H9 (cell line): ENCODE data around the gene PEMT. TPM values are rescaled to one million over a fixed set of nuclear protein-coding genes. Genes with fewer than 3 reads are reported as not detected.

Experiments used
- DNase-seq: peaks from one replicate; pipeline ENCODE4 v3.0.0-alpha.2; 2017
- H2AFZ ChIP-seq: one replicate; pipeline ENCODE4 v1.6.1; 2013; ENCODE audit warnings: mild to moderate bottlenecking, low read length, control low read depth, moderate library complexity
- H2AK5ac ChIP-seq: 2 replicates; pipeline ENCODE4 v1.6.1; 2013; ENCODE audit warnings: low read length, control low read depth, mixed read lengths; ENCODE audit not compliant: insufficient read length
- H2BK120ac ChIP-seq: one replicate; pipeline ENCODE4 v1.6.1; 2013; ENCODE audit warnings: low read depth, mild to moderate bottlenecking, low read length, control low read depth, inconsistent platforms; ENCODE audit not compliant: poor library complexity, severe bottlenecking
- H2BK12ac ChIP-seq: 2 replicates; pipeline ENCODE4 v1.6.1; 2013; ENCODE audit warnings: low read length, control low read depth, mixed read lengths, low read depth; ENCODE audit not compliant: insufficient read length
- H2BK15ac ChIP-seq: 2 replicates; pipeline ENCODE4 v1.6.1; 2013; ENCODE audit warnings: low read depth, low read length, control low read depth
- H2BK20ac ChIP-seq: one replicate; pipeline ENCODE4 v1.6.1; 2013; ENCODE audit warnings: low read depth, mild to moderate bottlenecking, low read length, control low read depth, inconsistent platforms; ENCODE audit not compliant: poor library complexity, severe bottlenecking
- H2BK5ac ChIP-seq: 2 replicates; pipeline ENCODE4 v1.6.1; 2013; ENCODE audit warnings: low read length, control low read depth, mixed read lengths; ENCODE audit not compliant: insufficient read length
- H3K14ac ChIP-seq: 2 replicates; pipeline ENCODE4 v1.6.1; 2013; ENCODE audit warnings: low read length, control low read depth; ENCODE audit not compliant: insufficient read depth
- H3K18ac ChIP-seq: 2 replicates; pipeline ENCODE4 v1.6.1; 2013; ENCODE audit warnings: low read depth, mild to moderate bottlenecking, mixed read lengths, low read length, control low read depth; ENCODE audit not compliant: insufficient read length
- H3K23ac ChIP-seq: 2 replicates; pipeline ENCODE4 v1.6.1; 2013; ENCODE audit warnings: low read length, control low read depth, mixed read lengths, low read depth; ENCODE audit not compliant: insufficient read length
- H3K23me2 ChIP-seq: 2 replicates; pipeline ENCODE4 v1.6.1; 2013; ENCODE audit warnings: low read depth, mild to moderate bottlenecking, mixed read lengths, low read length, control low read depth; ENCODE audit not compliant: insufficient read length, poor library complexity, severe bottlenecking
- H3K27ac ChIP-seq: 2 replicates; pipeline ENCODE4 v1.5.1; 2013; ENCODE audit warnings: low read length, control low read depth, mixed read lengths, low read depth; ENCODE audit not compliant: insufficient read length
- H3K27me3 ChIP-seq: 2 replicates; pipeline ENCODE4 v1.6.1; 2013; ENCODE audit warnings: low read length, control low read depth, inconsistent platforms; ENCODE audit not compliant: insufficient read depth
- H3K4ac ChIP-seq: 2 replicates; pipeline ENCODE4 v1.6.1; 2013; ENCODE audit warnings: low read depth, mild to moderate bottlenecking, control low read depth, inconsistent platforms, low read length, moderate library complexity
- H3K4me1 ChIP-seq: 2 replicates; pipeline ENCODE4 v1.6.1; 2013; ENCODE audit warnings: low read length, control low read depth, inconsistent platforms; ENCODE audit not compliant: insufficient read depth
- H3K4me2 ChIP-seq: 2 replicates; pipeline ENCODE4 v1.6.1; 2013; ENCODE audit warnings: low read length, control low read depth, mixed read lengths; ENCODE audit not compliant: insufficient read length, insufficient read depth
- H3K56ac ChIP-seq: 2 replicates; pipeline ENCODE4 v1.6.1; 2013; ENCODE audit warnings: low read depth, mild to moderate bottlenecking, mixed read lengths, low read length, control low read depth; ENCODE audit not compliant: insufficient read length
- H3K79me1 ChIP-seq: 2 replicates; pipeline ENCODE4 v1.6.1; 2013; ENCODE audit warnings: low read depth, mild to moderate bottlenecking, moderate library complexity, low read length, control low read depth, inconsistent platforms; ENCODE audit not compliant: insufficient read depth, poor library complexity, severe bottlenecking
- H3K79me2 ChIP-seq: 2 replicates; pipeline ENCODE4 v1.6.1; 2013; ENCODE audit warnings: low read length, control low read depth, inconsistent platforms; ENCODE audit not compliant: insufficient read depth
- H3K9ac ChIP-seq: 2 replicates; pipeline ENCODE4 v1.6.1; 2013; ENCODE audit warnings: low read length, control low read depth, mixed read lengths; ENCODE audit not compliant: insufficient read length; ENCODE audit errors: extremely low read depth
- H3K9me3 ChIP-seq: one replicate; pipeline ENCODE4 v1.6.1; 2013; ENCODE audit warnings: low read depth, low read length, inconsistent platforms; ENCODE audit not compliant: control insufficient read depth
- H3T11ph ChIP-seq: one replicate; pipeline ENCODE4 v1.6.1; 2013; ENCODE audit warnings: mild to moderate bottlenecking, low read length, control low read depth, inconsistent platforms
- H4K20me1 ChIP-seq: one replicate; pipeline ENCODE4 v1.6.1; 2013; ENCODE audit not compliant: control insufficient read depth, insufficient read length, insufficient read depth
- H4K5ac ChIP-seq: 2 replicates; pipeline ENCODE4 v1.6.1; 2013; ENCODE audit warnings: low read depth, mild to moderate bottlenecking, mixed read lengths, low read length, control low read depth; ENCODE audit not compliant: insufficient read length
- H4K8ac ChIP-seq: replicated peaks from 2 replicates; pipeline ENCODE4 v1.6.1; 2013; ENCODE audit warnings: low read length, control low read depth, mixed read lengths, low read depth; ENCODE audit not compliant: insufficient read length
- H4K91ac ChIP-seq: 2 replicates; pipeline ENCODE4 v1.6.1; 2013; ENCODE audit warnings: low read depth, mild to moderate bottlenecking, moderate library complexity, mixed read lengths, low read length, control low read depth; ENCODE audit not compliant: insufficient read length
- H3K27ac Mint-ChIP-seq, 3 experiments: 2 replicates in 2 of 3; 3 replicates in 1 of 3; pipeline ENCODE4 v1.8.0; 2020 to 2021; ENCODE audit warnings: mixed read lengths in 3 of 3, mild to moderate bottlenecking in 1 of 3, moderate library complexity in 1 of 3
- H3K27me3 Mint-ChIP-seq: 2 replicates; pipeline ENCODE4 v1.8.0; 2021; ENCODE audit warnings: low read depth, mild to moderate bottlenecking, moderate library complexity, mixed read lengths
- H3K36me3 Mint-ChIP-seq, 3 experiments: 2 replicates in 2 of 3; 3 replicates in 1 of 3; pipeline ENCODE4 v1.8.0; 2020 to 2021; ENCODE audit warnings: low read depth in 3 of 3, mixed read lengths in 3 of 3; ENCODE audit not compliant: insufficient read depth in 1 of 3
- H3K4me1 Mint-ChIP-seq, 2 experiments: 2 replicates each; pipeline ENCODE4 v1.8.0; 2020; ENCODE audit warnings: mixed read lengths in 2 of 2
- H3K4me3 Mint-ChIP-seq, 2 experiments: 2 replicates in 1 of 2; 3 replicates in 1 of 2; pipeline ENCODE4 v1.8.0; 2020 to 2021; ENCODE audit warnings: mild to moderate bottlenecking in 2 of 2, mixed read lengths in 2 of 2, moderate library complexity in 1 of 2
- H3K9me3 Mint-ChIP-seq, 2 experiments: 2 replicates in 1 of 2; 3 replicates in 1 of 2; pipeline ENCODE4 v1.8.0; 2020; ENCODE audit warnings: mild to moderate bottlenecking in 2 of 2, mixed read lengths in 2 of 2, moderate library complexity in 1 of 2
- CTCF ChIP-seq: fragments of 200-600 bp; sonication (generic); conservative IDR thresholded peaks from 3 replicates; pipeline ENCODE4 v1.8.0; 2021; ENCODE audit warnings: antibody characterized with exemption, mild to moderate bottlenecking
- WGBS: extraction: QIAGEN DNeasy Blood & Tissue Kit; methylation state at CpG from one replicate; pipeline ENCODE4 v1.1.7; 2013; ENCODE audit warnings: missing lambda C conversion rate, low lambda C conversion rate, mixed read lengths; ENCODE audit not compliant: insufficient read length; ENCODE audit errors: extremely low coverage; 5-methylcytosine and 5-hydroxymethylcytosine counted together
- total RNA-seq: library from RNA; stranded (reverse); gene quantifications from 2 replicates; pipeline ENCODE4 v1.2.1, GENCODE V29; 2021

Gene PEMT
- total RNA-seq, 1 experiment from 2014 or later, result 63.2 TPM

- H3K27ac ChIP-seq, result no peak overlapping the region
- no peak overlapping the region for H3K4ac ChIP-seq
- no peak for DNase-seq
- no peaks in the 10 kb centered on the region for H3K9me3 ChIP-seq
- peaks cover 6 to 7% of the 10 kb centered on the region in 2 experiments; a peak in 4 of 5 replicates for H3K9me3 Mint-ChIP-seq
- H3K4me3 Mint-ChIP-seq, result no peak overlapping the region
- no peak overlapping the region for H3T11ph ChIP-seq
- H3K56ac ChIP-seq, result no peak overlapping the region
- no peak overlapping the region for H4K91ac ChIP-seq
- H2BK20ac ChIP-seq, result no peak overlapping the region
- H3K23ac ChIP-seq, result no peak overlapping the region
- no peak overlapping the region for H2BK15ac ChIP-seq
- H2AFZ ChIP-seq, result no peak overlapping the region
- H3K18ac ChIP-seq, result no peak overlapping the region
- no peak overlapping the region for H3K27ac Mint-ChIP-seq
- H3K4me2 ChIP-seq, result no peak overlapping the region
- H2BK120ac ChIP-seq, result no peak overlapping the region
- H3K4me1 Mint-ChIP-seq, result no peaks in the 10 kb centered on the region
- TF ChIP-seq CTCF, result no peak
- WGBS, result no CpG with 5 or more reads among the region's 2 CpGs
- no peak overlapping the region for H2BK5ac ChIP-seq
- H2AK5ac ChIP-seq, result no peak overlapping the region
- no peaks in the 10 kb centered on the region for H3K79me1 ChIP-seq
- H3K14ac ChIP-seq, result no peak overlapping the region
- no peaks in the 10 kb centered on the region for H4K20me1 ChIP-seq
- H4K8ac ChIP-seq, result no peak overlapping the region
- H3K4me1 ChIP-seq, result no peaks in the 10 kb centered on the region
- no peak overlapping the region for H3K9ac ChIP-seq
- H2BK12ac ChIP-seq, result no peak overlapping the region
- H4K5ac ChIP-seq, result no peak overlapping the region
- no peaks in the 10 kb centered on the region for H3K79me2 ChIP-seq
- H3K23me2 ChIP-seq, result no peaks in the 10 kb centered on the region
- H3K27me3 Mint-ChIP-seq, result peaks cover 19% of the 10 kb centered on the region
- no peaks in the 10 kb centered on the region for H3K27me3 ChIP-seq
- peaks cover 4 to 5% (median 4%) of the 10 kb centered on the region in 3 experiments; a peak in 3 of 7 replicates for H3K36me3 Mint-ChIP-seq
These were observed 133.8 kb downstream of the PEMT start for GRCh38 chr17:17457680-17458079.
